BE2C (cell line): ENCODE data around the gene CACNA2D3.

Experiments
- DNase-seq: peaks from one replicate; pipeline ENCODE4 v3.0.0-alpha.2; 2020
- H3K27me3 ChIP-seq: fragments of 250-450 bp; sonication (Bioruptor Pico); 2 replicates; pipeline ENCODE4 v1.5.1; 2020; ENCODE audit warnings: mild to moderate bottlenecking
- H3K36me3 ChIP-seq: fragments of 250-450 bp; sonication (Bioruptor Pico); 2 replicates; pipeline ENCODE4 v1.5.1; 2020; ENCODE audit warnings: mild to moderate bottlenecking
- H3K4me1 ChIP-seq: fragments of 250-450 bp; sonication (Bioruptor Pico); 2 replicates; pipeline ENCODE4 v1.5.1; 2020
- H3K4me3 ChIP-seq: 2 replicates; pipeline ENCODE4 v1.5.1; 2011; ENCODE audit warnings: low read depth, low read length
- H3K9me3 ChIP-seq: fragments of 250-450 bp; sonication (Bioruptor Pico); 2 replicates; pipeline ENCODE4 v1.5.1; 2020
- TF ChIP-seq, protein P1 (sequence below): IDR thresholded peaks from 2 replicates; pipeline ENCODE4 v1.5.1; 2012; ENCODE audit warnings: mild to moderate bottlenecking, low read depth, low read length

Gene CACNA2D3

DNA sequence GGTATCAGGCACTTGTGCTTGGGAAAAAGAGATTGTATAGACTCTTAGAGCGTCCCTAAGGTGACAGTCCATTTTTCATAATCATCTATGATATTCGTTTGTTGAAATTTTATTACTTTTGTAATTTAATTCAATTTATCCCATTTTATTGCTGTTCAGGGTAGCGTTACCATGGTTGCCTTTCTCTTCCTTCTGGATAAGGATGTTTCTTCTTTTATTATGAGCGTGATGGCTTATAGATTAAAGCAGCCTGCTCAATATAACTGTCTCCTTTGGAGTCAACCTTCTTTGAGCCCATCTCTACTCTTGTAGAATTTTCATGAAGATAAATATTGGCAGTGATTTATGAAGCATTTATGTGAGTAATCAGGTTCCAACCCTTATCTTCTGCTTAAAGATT, 623.5 kb downstream of the CACNA2D3 start:
- H3K9me3 ChIP-seq: no peaks in the 10 kb centered on the region
- H3K27me3 ChIP-seq: no peaks in the 10 kb centered on the region
- DNase-seq: no peak
- no peaks in the 10 kb centered on the region for H3K36me3 ChIP-seq
- no peak overlapping the region for H3K4me3 ChIP-seq
- H3K4me1 ChIP-seq: no peaks in the 10 kb centered on the region; the same call in 1 of the 2 replicates
- TF ChIP-seq, protein P1, sequence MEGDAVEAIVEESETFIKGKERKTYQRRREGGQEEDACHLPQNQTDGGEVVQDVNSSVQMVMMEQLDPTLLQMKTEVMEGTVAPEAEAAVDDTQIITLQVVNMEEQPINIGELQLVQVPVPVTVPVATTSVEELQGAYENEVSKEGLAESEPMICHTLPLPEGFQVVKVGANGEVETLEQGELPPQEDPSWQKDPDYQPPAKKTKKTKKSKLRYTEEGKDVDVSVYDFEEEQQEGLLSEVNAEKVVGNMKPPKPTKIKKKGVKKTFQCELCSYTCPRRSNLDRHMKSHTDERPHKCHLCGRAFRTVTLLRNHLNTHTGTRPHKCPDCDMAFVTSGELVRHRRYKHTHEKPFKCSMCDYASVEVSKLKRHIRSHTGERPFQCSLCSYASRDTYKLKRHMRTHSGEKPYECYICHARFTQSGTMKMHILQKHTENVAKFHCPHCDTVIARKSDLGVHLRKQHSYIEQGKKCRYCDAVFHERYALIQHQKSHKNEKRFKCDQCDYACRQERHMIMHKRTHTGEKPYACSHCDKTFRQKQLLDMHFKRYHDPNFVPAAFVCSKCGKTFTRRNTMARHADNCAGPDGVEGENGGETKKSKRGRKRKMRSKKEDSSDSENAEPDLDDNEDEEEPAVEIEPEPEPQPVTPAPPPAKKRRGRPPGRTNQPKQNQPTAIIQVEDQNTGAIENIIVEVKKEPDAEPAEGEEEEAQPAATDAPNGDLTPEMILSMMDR: no peak

DNA sequence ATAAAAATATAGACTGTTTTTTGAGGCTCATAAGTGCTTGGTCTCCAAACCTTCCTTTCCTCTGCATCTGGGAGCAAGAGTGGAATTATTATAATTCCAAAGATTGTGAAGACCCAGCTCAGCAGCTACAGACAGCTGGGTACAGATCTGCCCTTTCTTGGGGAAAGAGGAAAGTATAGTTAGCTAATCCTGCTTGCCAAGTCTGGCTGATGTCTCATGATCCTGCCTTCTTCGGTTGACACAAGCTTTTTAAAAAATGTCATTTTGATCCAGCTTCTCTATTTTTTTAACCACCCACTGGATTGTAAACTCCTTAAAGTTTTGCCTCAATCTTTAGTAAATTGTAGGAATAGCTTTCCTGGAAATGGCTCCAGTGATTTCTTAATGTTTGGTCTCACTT, 624.4 kb downstream of the CACNA2D3 start:
- TF ChIP-seq, protein P1: no peak
- DNase-seq: no peak

DNA sequence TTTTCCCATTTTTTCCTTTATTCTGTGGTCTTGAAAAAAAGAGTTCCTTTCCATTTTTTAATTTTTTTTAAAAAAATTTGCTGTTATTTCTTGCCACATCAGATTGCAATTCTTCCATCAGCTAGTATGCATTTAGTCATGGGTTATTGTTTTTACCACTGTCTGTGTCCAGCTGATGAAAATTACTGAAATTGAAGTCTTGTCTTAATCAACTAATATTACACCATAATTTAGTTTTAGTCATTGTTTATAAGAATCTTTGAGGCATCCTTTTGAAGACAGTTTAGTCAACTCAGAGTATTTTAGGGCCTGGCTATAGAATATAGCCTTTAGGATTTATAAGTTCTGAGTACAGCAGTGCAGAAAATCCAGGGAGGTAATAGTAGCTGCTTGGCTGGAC, 633.4 kb downstream of the CACNA2D3 start:
- H3K4me3 ChIP-seq: no peak overlapping the region
- H3K4me1 ChIP-seq: no peaks in the 10 kb centered on the region
- no peaks in the 10 kb centered on the region for H3K9me3 ChIP-seq
- TF ChIP-seq, protein P1: no peak
- no peaks in the 10 kb centered on the region for H3K27me3 ChIP-seq
- no peaks in the 10 kb centered on the region for H3K36me3 ChIP-seq
- DNase-seq: no peak

More for the DNA sequence above, 624.4 kb downstream of the CACNA2D3 start:
- Histone ChIP-seq H3K27me3 (no peaks in the 10 kb centered on the region), H3K4me3 (no peak overlapping the region), H3K4me1 (no peaks in the 10 kb centered on the region; the same call in 1 of the 2 replicates), H3K36me3 (no peaks in the 10 kb centered on the region), H3K9me3 (no peaks in the 10 kb centered on the region)

DNA sequence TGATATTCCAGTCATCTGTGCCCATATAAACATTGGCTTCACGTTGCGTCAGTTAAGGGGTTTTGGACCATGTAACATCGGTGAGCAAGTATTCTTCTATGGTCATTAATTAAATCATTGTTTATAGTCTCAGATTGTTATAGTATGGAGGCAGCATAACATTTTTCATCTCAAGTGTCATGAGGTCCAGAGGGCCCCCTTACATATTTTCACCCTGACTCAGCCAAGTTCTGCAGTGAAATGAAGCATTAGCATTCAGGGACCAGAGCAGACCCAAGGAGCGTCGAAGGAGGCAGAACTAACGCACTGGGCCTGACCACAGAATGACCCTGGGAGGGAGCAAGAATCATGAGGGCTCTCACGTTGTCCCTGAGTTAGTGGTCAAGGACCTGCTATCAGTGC, 634.0 kb downstream of the CACNA2D3 start:
- no peaks in the 10 kb centered on the region for H3K9me3 ChIP-seq
- no peaks in the 10 kb centered on the region for H3K4me1 ChIP-seq
- no peaks in the 10 kb centered on the region for H3K27me3 ChIP-seq
- TF ChIP-seq, protein P1: no peak
- H3K4me3 ChIP-seq: no peak overlapping the region
- DNase-seq: no peak
- no peaks in the 10 kb centered on the region for H3K36me3 ChIP-seq

DNA sequence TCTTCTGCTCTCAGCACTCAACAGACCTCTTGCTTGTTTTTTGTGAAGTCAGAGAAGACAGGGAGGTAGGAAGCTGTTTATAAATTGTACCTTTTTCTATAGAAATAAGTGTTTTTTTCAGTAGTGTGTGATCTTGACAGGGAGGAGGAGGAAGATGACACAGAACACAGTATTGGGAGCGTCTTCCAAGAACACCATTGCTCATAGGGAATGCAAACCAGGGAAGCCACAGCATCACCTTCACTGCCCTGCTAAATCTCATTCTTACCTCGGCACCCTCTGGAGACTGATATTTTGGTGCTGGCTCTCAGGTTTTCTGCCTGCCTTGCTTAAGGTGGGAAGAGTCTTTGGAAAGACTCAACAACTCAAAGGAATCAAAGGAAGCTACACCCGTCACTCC, 636.1 kb downstream of the CACNA2D3 start:
- Histone ChIP-seq H3K4me1 (no peaks in the 10 kb centered on the region), H3K9me3 (no peaks in the 10 kb centered on the region), H3K27me3 (no peaks in the 10 kb centered on the region), H3K36me3 (no peaks in the 10 kb centered on the region), H3K4me3 (no peak overlapping the region)
- TF ChIP-seq, protein P1: no peak
- DNase-seq: no peak

DNA sequence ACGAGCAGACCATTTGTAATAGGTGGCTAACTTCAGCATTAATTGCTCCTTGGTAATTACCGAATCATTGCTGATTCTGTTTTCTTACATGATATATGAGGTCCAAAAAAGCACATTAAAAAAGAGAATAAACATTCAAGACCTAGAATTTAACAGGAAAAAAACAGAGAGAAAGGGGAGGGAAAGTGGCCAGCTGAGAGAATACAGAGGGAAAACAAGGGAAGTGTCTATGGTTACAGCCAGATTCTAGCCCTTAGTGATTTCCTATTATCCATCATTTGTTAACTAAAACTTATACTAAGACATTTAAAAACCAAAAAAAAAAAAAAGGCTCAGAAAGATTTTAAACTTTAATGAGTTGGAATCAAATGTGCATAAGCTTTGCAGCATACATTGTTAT, 636.8 kb downstream of the CACNA2D3 start:
- H3K9me3 ChIP-seq: no peaks in the 10 kb centered on the region
- no peaks in the 10 kb centered on the region for H3K4me1 ChIP-seq
- TF ChIP-seq, protein P1: no peak
- no peaks in the 10 kb centered on the region for H3K36me3 ChIP-seq
- H3K4me3 ChIP-seq: no peak overlapping the region
- H3K27me3 ChIP-seq: no peaks in the 10 kb centered on the region
- no peak for DNase-seq
